ENCODE measurements around the gene SAFB2.

GRCh38 chr19:5618591-5618990 lies 4.0 kb downstream of the SAFB2 start:
- TF ChIP-seq CEBPB (IDR thresholded peaks at IDR 0.05): no peak
- no peak for TF ChIP-seq REST (IDR thresholded peaks at IDR 0.05)
- no peak for TF ChIP-seq POLR2A (IDR thresholded peaks at IDR 0.05; ENCODE audit: low read length)
- no peak for TF ChIP-seq RCOR1 (IDR thresholded peaks at IDR 0.05; ENCODE audit: low read depth, low read length)
- no peak for TF ChIP-seq MAX (IDR thresholded peaks at IDR 0.05)
- no peak for TF ChIP-seq RAD21 (conservative IDR thresholded peaks at IDR 0.05 in 1 of 2, IDR thresholded peaks at IDR 0.05 in 1 of 2)
- no peak for TF ChIP-seq SMC3 (IDR thresholded peaks at IDR 0.05)
- no peak for TF ChIP-seq HDAC2 (IDR thresholded peaks at IDR 0.05)
- TF ChIP-seq CTCF (IDR thresholded peaks at IDR 0.05): no peak
- no peak for TF ChIP-seq BCL3 (IDR thresholded peaks at IDR 0.05)
- TF ChIP-seq RFX5 (IDR thresholded peaks at IDR 0.05): no peak
- TF ChIP-seq BHLHE40 (IDR thresholded peaks at IDR 0.05; ENCODE audit: low read depth, low read length): no peak
- TF ChIP-seq USF2 (IDR thresholded peaks at IDR 0.05): no peak
- TF ChIP-seq EP300 (IDR thresholded peaks at IDR 0.05): no peak

Measured in A549 (cell line).